Type B pancreatic cell (in vitro differentiated cells): Measurements from ENCODE around the gene RAD51B. TPM values are rescaled to one million over a fixed set of nuclear protein-coding genes. Genes with fewer than 3 reads are reported as not detected.

Experiments used
- DNase-seq: peaks from one replicate; pipeline ENCODE4 v3.0.0; 2021; ENCODE audit warnings: mixed read lengths; ENCODE audit not compliant: unreplicated experiment; ENCODE audit errors: extremely low spot score
- H3K27ac Mint-ChIP-seq: 2 replicates; pipeline ENCODE4 v1.8.0; 2021; ENCODE audit warnings: mild to moderate bottlenecking, mixed read lengths
- H3K27me3 Mint-ChIP-seq: 2 replicates; pipeline ENCODE4 v1.8.0; 2021; ENCODE audit warnings: mixed read lengths
- H3K36me3 Mint-ChIP-seq: 2 replicates; pipeline ENCODE4 v1.8.0; 2021; ENCODE audit warnings: mixed read lengths
- H3K4me1 Mint-ChIP-seq: one replicate; pipeline ENCODE4 v1.8.0; 2021; ENCODE audit warnings: mixed read lengths; ENCODE audit not compliant: unreplicated experiment
- H3K4me3 Mint-ChIP-seq: 2 replicates; pipeline ENCODE4 v1.8.0; 2021; ENCODE audit warnings: mild to moderate bottlenecking, mixed read lengths
- H3K9me3 Mint-ChIP-seq: 2 replicates; pipeline ENCODE4 v1.8.0; 2021; ENCODE audit warnings: mixed read lengths
- CTCF ChIP-seq: fragments of 200-600 bp; sonication (generic); conservative IDR thresholded peaks from 2 replicates; pipeline ENCODE4 v1.5.0; 2021; ENCODE audit warnings: antibody characterized with exemption, mild to moderate bottlenecking
- total RNA-seq: library from RNA; stranded (reverse); gene quantifications from 2 replicates; pipeline ENCODE4 v1.2.1, GENCODE V29; 2021; ENCODE audit warnings: low replicate concordance

Gene RAD51B
- total RNA-seq, 1 donor from 2014 or later, result 27.3 TPM

- DNase-seq, result no peak
- no peak for TF ChIP-seq CTCF
- Mint-ChIP-seq H3K27me3 (no peaks in the 10 kb centered on the region), H3K4me1 (peaks cover 49% of the 10 kb centered on the region), H3K4me3 (no peak overlapping the region), H3K27ac (no peak overlapping the region), H3K36me3 (peaks cover 8% of the 10 kb centered on the region), H3K9me3 (no peaks in the 10 kb centered on the region)
Measured at GRCh38 chr14:68375376-68375775, 555.8 kb downstream of the RAD51B start.

- no peaks in the 10 kb centered on the region for H3K27me3 Mint-ChIP-seq
- H3K27ac Mint-ChIP-seq, result no peak overlapping the region
- H3K4me3 Mint-ChIP-seq, result no peak overlapping the region
- DNase-seq, result no peak
- peaks cover 8% of the 10 kb centered on the region for H3K36me3 Mint-ChIP-seq
- peaks cover 55% of the 10 kb centered on the region for H3K4me1 Mint-ChIP-seq
- H3K9me3 Mint-ChIP-seq, result no peaks in the 10 kb centered on the region
- TF ChIP-seq CTCF, result no peak
Measured at GRCh38 chr14:68376067-68376779, 556.6 kb downstream of the RAD51B start.

GRCh38 chr14:68377006-68377405, 557.4 kb downstream of the RAD51B start:
- Mint-ChIP-seq H3K27ac (peak overlapping the region; percentile 84), H3K9me3 (no peaks in the 10 kb centered on the region), H3K36me3 (peaks cover 4% of the 10 kb centered on the region), H3K4me3 (no peak overlapping the region), H3K4me1 (peaks cover 55% of the 10 kb centered on the region), H3K27me3 (no peaks in the 10 kb centered on the region)
- TF ChIP-seq CTCF, result no peak
- no peak for DNase-seq

GRCh38 chr14:68377459-68377858, 557.9 kb downstream of the RAD51B start:
- H3K4me1 Mint-ChIP-seq, result peaks cover 55% of the 10 kb centered on the region
- H3K9me3 Mint-ChIP-seq, result no peaks in the 10 kb centered on the region
- H3K4me3 Mint-ChIP-seq, result no peak overlapping the region

GRCh38 chr14:68379510-68380328, 560.1 kb downstream of the RAD51B start:
- H3K27ac Mint-ChIP-seq, result peak overlapping the region; percentile 22
- H3K27me3 Mint-ChIP-seq, result no peaks in the 10 kb centered on the region
- no peak overlapping the region for H3K4me3 Mint-ChIP-seq
- H3K9me3 Mint-ChIP-seq, result no peaks in the 10 kb centered on the region
- DNase-seq, result no peak
- TF ChIP-seq CTCF, result no peak
- H3K4me1 Mint-ChIP-seq, result peaks cover 59% of the 10 kb centered on the region
- no peaks in the 10 kb centered on the region for H3K36me3 Mint-ChIP-seq

More at GRCh38 chr14:68377459-68377858, 557.9 kb downstream of the RAD51B start:
- DNase-seq, result no peak
- no peaks in the 10 kb centered on the region for H3K36me3 Mint-ChIP-seq
- TF ChIP-seq CTCF, result no peak
- H3K27ac Mint-ChIP-seq, result peak overlapping the region; percentile 84
- H3K27me3 Mint-ChIP-seq, result no peaks in the 10 kb centered on the region
